ENCODE results near the gene AFG3L2.

Gene AFG3L2

DNA sequence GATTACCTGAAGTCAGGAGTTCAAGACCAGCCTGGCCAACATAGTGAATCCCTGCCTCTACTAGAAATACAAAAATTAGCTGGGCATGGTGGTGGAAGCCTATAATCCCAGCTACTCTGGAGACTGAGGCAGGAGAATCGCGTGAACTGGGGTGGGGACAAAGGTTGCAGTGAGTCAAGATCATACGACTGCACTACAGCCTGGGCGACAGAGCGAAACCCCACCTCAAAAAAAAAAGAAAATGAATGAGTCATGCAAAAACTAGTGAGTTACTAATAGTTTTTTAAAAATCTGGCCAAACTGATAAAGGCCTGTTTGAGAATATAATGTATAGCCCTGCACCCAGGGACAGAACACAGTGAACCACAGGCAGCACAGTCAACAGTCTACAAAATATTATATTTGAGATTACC lies 17.5 kb downstream of the AFG3L2 start:
- peak; percentile 90 for DNase-seq (ENCODE audit: low spot score)

DNA sequence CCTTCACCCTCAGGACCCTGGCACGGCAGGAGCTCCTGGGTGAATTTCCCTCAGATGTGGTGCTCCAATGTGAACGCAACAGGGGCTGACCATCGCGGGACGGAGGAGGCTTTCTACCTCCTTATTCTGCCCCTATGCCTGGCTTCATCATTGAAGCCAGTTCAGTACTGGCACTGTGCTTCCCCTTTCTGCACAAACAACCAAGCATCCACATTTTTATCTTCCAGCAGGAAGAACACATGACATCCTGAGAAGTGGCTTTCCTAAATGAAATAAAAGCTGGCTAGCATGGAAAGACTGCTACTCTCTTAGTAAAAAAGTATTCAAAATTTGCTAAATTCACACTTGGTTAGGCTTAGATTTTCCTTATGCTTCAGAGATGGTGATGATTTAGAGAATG lies 24.8 kb downstream of the AFG3L2 start:
- DNase-seq (ENCODE audit: low spot score) = no peak

DNA sequence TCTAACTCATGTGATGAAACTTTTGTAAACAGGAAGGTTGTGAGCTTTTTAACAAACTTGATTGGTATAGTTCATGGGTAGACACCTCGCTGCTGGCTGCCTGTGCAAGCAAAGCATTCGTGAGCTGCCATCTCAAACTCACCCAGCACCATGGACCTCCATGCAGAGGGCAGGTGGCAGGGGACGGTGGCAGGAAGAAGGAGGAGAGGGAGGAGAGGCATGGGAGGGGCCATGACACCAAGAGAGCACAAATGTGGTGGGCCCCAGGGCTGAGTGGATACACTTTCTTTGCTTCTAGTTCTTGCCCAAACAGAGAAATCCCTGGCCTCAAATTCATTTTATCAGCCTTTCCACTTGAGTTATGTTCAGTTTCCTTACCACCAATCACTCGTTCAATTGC lies 29.1 kb downstream of the AFG3L2 start:
- no peak for DNase-seq (ENCODE audit: low spot score)

DNA sequence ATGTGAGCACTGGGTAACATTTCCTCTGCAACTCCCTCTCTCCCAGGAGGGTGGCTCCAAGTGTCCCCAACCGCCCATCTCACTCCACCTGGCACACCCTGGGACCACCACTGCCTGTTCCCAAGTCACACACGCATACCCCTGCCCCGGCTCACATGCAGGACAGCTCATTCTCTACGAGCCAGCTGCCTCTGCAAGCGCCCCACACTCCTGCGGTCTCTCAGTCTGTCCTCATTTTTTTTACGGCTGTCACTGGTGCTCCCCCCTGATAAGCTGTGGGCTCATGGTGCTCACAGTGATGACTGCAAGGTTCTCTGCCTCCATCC lies 30.8 kb downstream of the AFG3L2 start:
- DNase-seq (ENCODE audit: low spot score) = no peak

DNA sequence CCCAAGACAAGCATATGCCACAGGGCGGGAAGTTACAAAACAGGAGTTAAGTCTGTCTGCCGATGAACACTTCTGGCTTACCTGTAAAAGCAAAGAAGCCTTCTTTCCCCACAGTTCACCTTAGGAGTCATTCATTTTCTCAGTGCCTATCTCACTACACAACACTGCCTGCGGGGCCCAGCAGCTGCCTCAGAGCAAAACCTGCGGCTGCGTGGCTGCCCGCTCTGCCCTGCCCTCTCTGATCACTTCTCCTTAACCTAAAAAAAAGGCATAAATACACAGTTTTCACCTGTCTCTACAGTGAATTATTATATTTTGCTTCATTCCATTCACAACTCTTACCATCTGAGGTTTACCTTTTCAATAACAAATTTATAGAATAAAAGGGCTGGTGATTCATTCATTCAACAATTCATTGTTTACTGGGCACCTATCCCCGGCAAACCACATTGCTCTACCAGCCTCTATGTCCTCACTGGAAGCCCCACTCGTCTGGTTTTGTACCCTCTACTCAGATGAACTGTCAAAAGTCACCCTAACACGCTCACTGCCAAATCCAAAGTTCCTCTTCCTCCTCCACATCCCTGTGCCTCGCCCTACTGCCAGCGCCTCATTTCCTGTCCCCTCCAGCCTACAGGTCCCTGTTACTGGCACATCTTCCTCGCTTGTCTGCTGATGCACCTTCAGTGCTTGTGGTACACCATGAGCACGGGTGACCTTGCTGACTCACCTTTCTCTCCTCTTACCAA lies 31.4 kb downstream of the AFG3L2 start:
- DNase-seq (ENCODE audit: low spot score) = no peak

DNA sequence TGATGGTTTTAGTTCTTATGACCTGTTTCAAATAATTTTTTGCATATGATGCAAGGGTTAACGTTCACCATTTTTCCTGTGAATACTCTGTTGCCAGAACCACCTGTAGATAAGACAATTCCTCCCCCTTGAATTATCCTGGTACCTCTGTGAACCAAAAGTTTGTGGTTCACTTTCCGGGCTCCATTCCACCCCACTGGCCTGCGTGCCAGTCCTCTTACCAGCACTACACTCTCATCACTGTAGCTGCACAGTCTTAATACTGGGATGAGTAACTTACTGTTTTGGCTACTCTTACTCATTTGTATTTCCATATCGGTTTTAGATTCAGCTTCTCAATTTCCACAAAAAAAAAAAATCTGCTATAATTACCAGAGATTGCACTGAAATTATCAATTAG lies 34.4 kb downstream of the AFG3L2 start:
- DNase-seq (ENCODE audit: low spot score) = no peak

DNA sequence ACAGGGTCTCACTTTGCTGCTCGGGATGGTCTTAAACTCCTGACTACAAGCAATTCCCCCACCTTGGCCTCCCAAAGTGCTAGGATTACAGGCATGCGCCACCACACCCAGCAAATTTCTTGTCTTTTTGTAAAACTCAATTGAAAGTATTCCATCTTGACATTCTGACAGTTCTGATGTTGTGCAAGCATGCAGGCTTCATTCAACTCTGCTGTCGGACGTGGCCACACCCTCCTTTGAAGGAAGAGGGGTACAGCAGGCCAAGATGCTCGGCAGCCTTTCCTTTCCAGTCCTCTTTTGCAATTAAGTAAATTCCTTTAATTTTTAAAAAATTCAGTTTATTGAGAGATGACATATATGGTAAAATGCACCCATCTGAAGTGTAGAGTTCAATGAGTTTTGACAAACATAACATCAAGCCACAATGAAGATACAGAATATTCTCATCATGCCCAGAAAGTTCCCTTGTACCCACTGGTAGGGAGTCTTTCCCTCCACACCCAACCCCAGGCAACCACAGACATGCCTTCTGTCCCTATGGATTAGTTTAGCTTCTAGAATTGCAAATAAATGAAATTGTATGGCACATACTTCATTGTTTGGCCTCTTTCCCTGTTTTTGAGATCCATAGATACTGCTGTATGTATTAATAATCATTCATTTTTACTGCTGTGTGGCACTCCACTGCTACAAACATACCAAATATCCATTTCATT lies 35.9 kb downstream of the AFG3L2 start:
- DNase-seq (ENCODE audit: low spot score) = no peak

DNA sequence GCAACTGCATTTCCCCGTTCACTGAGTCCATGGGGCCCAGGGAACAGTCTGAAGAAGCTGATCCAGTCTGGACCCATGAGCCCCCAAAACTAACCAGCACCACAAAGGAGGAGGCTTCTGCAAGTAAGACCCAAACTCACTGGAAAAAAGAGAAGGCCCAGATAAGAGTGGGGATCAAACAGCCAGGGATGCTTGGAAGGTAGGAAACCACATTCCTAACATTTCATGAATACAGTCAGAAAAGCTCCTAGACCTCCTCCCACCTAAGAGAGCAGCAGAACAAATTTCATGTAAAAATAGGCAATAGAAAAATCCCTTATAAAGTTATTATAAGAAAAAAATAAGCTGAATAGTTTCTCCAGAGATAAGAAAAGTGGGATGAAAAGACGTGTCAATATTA lies 38.6 kb downstream of the AFG3L2 start:
- DNase-seq (ENCODE audit: low spot score) = no peak

DNA sequence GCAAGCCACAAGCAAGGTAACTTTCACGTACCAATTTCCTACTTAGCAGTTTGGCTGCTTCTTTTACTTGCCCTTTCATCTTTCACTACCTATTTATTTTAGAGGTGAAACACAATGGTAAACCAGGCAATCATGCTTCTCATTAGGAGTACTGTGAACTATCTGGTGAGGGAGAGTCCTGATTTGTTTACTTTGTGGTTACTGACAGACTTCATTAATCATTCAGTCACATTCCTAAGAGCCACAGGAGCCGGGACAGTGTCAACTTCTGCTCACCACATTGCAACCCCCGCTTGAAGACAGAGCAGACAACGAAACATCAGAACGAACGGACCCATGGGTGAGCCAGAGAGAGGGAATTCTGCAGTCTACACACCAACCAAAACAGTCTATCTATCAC lies 40.1 kb downstream of the AFG3L2 start:
- DNase-seq (ENCODE audit: low spot score) = no peak

DNA sequence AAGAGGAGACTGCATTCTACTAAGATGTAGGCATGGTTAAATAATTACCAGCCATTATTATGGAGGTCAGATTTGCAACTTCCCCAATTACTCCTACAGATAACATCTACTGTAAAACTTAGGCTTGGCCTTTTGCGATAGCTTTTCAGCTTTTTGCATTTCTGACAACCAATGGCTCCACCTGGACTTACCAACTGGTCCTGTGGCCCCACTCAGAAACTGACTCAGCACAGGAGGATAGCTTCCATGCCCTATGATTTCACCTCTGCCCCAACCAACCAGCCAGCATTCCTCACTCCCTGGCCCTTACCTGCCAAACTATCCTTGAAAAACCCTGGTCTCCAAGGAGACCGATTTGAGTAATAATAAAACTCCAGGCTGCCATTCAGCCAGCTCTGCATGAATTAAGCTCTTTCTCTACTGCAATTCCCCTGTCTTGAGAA lies 40.8 kb downstream of the AFG3L2 start:
- no peak for DNase-seq (ENCODE audit: low spot score)

DNA sequence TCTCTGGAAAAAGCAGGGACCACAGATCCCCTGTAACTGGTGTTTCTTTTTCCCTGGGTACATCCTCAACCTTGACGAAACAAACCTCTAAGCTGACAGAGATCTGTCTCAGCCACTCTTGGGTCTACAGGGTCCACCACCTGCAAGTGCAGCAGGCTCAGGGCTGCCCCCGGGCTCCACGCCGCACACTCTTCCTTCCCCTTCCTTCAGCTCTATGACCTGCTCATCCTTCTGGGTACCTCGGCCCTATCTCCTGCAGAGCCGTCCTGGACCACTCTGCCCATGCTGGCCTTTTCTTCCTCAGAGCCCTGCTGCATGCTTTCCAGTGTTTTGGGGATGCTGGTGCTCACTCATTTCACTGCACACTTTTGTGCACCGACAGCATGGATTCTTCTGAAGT lies 41.5 kb downstream of the AFG3L2 start:
- no peak for DNase-seq (ENCODE audit: low spot score)

DNA sequence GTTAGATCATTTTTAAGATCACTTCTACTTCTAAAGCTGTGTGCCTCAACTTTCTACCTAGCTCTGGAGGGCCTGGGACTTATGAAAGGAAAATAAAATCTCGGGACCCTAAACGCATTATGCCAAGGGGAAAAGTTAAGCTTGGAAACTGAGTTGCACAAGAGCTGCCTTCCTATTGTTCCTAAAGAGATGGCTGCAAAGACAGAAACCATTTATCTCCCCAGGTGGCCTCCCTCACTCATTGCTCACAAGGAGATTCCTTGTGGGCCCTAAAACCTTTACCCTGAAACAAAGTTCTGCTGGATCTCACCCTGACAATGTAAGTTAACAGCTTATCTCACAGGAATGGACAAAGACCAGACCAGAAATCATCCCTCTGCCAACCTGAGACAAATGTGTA lies 42.2 kb downstream of the AFG3L2 start:
- no peak for DNase-seq (ENCODE audit: low spot score)

DNA sequence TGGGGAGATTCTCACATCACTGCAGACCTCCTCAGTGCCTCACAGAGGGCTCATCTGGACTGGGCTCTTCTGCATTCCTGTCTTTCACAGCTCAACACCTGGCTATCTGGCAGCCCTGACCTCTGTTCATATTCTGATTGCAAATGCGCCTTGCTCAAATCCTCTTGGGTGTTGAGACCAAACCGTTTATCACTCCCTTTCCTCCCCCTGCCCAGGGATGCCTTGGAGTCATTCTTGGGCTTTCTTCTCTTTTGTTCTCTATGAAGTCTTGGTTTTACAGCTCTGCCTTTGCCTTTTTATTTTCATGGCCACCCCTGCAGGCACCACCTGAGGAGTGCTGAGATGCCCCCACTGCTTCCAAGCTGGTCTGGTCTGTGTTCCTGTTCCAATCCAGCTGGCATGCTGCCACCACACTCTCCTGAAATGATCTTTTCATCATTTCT lies 42.6 kb downstream of the AFG3L2 start:
- no peak for DNase-seq (ENCODE audit: low spot score)

DNA sequence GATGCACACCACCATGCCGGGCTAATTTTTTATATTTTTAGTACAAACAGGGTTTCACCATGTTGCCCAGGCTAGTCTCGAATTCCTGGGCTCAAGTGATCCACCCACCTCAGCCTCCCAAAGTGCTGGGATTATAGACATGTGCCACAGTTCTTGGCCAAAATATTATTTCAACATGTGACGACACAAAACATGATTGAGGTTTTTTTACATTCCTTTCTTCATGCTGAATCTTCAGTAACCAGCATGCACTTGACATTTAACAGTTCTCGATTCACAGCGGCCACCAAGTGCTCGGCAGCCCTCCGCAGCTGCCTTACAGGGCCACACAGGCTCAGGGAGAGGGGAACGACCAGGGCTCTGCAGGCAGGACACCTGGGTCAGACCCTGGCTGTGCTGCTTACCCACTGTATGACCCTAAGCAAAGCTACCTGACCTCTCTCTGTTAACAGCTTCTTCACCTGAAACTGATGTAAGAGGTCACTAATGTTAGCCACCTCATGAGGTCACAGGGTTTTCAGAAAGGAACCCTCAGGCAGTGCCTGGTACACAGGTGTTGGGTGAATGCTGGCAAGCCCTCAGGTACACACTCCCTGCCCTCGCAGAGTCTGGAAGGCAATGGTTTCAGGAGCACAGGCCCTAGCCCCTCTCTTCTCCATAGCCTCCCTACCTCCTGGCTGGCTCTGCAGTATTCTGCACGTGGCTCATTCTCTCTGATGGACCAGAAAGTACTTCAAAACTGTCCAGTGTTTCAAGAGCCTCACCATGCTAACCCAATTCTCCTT lies 43.3 kb downstream of the AFG3L2 start:
- DNase-seq (ENCODE audit: low spot score) = no peak

DNA sequence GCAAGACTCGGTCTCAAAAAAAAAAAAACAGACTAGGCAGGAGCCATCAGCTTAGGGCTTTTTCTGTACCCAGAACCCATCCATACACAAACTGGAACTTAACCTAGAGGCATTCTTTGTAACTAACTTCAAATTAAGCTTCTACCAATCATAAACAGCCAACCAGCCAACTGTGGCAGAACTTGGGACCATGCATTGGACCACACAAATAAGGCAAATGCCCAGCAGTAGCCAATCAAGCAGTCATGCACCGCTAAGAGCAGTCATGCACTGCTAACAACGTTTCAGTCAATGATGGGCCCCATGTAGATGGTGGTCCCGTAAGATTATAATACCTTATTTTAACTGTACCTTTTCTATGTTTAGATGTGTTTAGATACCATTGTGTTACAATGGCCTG lies 46.3 kb downstream of the AFG3L2 start:
- no peak for DNase-seq (ENCODE audit: low spot score)

DNA sequence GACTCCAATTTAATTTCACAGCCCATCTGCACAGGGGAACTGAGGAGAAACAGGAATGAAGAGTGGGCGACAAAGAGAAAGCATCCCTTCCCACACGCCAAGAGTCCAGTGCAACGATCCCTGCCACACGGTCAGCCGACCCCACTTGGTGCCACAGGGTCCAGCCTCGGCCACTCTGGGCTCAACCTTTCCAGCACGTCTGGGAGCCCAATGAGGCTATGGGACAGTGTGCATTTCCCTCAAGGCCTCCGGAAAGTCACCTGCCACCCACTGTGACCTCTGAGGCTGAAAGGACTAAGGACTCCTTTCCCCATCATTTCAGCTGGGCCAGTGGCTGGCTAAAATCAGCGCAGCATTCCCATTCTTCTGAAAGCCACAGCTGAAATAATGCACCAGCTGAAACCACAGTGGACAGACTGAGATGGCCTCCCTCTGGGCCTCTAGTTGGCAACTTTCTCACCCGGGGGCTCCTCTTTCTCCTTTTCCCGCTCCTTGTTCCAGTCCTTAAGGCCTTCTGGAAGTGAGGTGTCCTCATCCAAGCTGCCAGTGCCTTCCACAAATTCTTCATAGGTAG lies 47.8 kb downstream of the AFG3L2 start:
- DNase-seq (ENCODE audit: low spot score) = no peak

DNA sequence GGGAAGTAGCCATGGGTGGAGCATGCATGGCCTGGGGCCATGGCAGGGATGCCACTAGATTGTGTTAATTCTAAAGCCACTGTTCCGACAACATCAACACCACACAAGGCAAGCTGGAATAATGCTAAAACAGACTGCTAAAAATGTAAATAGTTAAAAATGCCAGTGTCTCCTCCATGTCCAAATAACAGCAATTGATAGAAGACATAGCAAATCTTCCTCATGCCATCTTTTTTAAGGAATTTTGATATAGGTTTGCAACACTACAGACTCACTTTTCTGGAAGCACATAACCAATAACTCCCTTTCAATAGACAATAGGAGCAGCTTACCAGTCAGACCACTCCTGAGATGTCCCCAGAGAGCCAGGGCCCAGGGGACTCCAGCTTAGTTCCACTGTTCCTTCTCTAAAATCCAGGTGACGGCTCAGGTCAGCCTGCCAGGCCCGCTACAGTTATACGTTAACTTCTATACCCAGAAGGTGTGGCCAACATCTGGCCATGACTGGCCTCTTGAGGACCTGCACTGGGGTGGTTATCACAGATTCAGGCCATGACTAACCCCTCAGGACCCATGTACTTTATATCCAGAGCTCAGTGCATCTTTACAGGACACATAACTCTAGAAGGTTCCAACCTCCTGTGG lies 48.7 kb downstream of the AFG3L2 start:
- DNase-seq (ENCODE audit: low spot score) = no peak

DNA sequence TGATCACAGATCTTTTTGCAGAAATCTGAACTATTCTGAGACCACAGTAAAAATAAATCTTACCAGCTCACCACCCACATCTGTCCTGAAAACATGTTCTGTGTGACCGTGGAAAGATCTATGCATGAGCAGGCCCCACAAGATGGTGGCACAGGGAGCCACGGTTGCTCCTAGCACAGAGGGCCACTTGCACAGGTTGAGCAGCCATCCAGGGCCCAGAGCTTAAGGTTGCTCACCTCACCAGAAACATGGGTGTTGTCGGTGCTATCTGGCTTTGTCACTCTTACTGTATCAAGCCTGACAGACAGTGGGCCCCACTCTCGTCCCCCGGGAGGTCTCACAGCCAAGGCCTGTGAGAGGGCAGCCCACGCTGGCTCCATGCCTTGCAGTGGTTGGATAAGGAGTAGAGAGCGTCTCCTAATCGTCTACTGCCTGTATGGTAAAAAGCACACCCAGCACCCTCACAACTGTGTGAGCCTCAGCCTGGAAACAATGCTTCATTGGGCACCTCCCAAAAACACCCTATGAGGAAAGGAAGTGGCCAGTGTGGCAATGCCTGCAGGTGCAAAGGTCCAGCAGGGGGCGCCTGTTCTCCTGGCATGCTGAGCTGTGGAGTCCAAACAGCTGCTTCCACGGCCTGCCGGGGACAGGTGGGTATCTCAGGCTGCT lies 49.4 kb downstream of the AFG3L2 start:
- DNase-seq (ENCODE audit: low spot score) = peak; percentile 88

DNA sequence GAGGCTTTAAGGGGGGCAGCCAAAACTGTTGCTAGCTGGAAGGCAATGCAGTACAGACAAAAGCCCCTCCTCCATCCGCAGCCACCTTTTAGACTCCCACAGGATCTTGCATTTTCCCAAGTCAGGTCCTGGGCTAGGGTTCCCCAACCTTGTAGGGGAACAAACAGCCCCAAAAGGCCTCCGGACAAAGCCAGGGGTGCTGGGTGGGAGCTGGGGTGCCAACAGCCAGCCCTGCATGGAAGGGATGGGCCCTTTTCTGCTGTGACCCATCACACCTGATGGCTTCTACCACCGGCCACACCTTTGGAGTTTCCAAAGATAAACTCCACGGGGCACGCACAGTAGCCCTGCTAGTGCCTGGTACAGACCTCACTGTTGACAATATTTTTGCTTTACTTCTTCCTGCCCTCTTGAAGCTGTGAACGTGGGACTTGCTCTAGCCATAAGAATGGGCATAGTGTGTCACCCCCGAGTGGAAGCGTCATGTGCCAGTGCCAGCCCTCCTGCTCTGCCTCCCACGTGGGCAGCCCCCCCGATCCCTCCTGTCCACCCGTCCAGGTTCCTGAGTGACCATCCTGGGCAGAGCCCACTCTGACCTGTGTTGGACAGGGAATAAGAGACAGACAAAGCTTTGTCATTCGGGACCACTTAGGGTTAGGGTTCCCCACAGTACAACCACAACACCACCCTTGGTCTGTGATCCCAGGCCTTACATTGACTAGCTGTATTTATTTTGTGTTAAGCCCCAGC lies 50.1 kb downstream of the AFG3L2 start:
- DNase-seq (ENCODE audit: low spot score) = no peak

DNA sequence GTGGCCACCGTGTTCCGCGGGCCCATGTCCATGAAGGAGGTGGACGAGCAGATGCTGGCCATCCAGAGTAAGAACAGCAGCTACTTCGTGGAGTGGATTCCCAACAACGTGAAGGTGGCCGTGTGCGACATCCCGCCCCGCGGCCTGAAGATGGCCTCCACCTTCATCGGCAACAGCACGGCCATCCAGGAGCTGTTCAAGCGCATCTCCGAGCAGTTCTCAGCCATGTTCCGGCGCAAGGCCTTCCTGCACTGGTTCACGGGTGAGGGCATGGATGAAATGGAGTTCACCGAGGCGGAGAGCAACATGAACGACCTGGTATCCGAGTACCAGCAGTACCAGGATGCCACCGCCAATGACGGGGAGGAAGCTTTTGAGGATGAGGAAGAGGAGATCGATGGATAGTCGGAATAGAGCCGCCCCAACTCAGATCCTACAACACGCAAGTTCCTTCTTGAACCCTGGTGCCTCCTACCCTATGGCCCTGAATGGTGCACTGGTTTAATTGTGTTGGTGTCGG lies 51.2 kb downstream of the AFG3L2 start:
- DNase-seq (ENCODE audit: low spot score) = no peak

Data from hematopoietic multipotent progenitor cell treated with erythropoietin and hydrocortisone succinate and interleukin-3 and kit ligand, for 15 days (in vitro differentiated cells).